GM18526 (cell line): ENCODE results near the gene CC2D1B.

Experiments used
- POLR2A ChIP-seq: IDR thresholded peaks from 3 replicates; pipeline ENCODE4 v1.6.1; 2011; ENCODE audit not compliant: insufficient read length; ENCODE audit errors: extremely low read depth

Gene CC2D1B

DNA sequence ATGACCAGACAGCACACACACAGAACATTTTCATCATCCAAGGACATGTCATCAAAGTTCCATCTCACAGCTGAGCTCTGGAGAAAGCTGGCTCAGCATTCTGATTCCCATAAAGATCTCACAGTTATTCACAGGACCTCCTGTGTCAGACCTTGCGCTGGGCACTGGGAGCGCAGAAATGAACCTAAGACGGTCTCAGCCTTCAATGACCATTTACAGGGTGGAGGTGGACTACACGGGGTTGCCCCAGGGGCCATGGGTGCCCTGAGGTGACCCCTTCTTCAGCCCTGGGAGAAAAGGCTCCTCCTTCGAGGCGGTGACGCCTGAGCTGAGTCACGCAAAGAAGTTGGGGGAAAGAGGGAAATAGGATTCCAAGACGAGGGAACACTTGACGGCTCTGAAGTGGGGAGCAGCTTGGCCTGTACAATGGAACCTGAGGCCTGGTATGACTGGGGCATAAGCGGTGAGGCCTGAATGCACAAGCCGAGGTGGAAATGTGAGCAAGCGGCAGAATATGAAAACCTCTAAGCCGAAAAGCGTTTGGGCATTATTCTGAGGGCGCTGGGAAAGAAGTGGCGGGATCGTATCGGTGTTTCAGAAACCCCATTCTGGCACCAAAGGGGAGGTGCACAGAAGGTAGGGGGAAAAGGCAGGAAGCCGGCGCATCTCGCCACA is 797 bp downstream of the CC2D1B start:
- no peak for TF ChIP-seq POLR2A

DNA sequence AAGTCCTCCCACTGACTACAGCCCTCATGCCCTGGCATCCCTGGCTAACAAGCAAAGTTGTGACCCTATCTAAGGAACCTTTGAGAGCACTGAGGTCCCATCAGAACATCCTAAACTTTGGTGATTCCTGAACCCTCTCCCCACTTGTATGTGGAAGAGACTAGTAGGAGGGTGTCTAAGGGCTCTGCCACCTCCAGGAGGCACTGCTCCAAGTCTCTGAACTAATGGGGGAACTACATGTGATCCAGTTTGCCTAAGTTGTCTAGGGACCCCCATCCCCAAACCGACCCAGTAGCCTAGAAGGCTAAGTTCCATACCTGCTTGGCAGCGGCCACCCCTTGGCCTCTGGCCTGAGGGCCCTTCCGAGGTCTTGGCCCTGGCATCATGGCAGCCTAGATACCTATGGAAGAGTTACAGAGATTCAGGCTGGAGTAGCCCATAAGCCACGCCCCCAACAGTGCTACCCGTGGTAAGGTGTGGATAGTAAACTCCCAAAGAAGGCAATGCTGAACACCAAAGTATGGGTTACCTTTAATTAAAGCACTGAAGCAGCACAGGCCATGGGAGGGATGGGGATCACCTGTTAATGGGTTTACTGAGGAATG is 1.7 kb downstream of the CC2D1B start:
- TF ChIP-seq POLR2A: no peak

DNA sequence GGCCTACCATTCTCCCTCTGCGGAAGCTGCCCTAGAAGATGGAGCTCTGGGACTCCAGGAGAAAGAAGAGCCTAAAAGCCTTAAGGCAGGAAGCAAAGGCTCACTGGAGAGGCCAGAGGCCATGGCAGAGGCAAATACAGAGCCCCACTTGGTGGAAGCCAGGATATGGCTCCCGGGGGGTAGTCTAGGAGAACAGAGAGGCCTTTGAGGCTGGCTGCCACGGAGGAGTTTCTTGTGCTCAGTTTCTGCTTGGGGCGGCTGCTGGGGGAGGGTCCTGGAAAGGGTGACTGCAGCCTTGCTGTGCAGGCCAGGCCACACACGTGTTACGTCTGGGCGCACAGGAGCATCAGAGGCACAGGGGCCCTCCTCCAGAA is 5.4 kb downstream of the CC2D1B start:
- no peak for TF ChIP-seq POLR2A

DNA sequence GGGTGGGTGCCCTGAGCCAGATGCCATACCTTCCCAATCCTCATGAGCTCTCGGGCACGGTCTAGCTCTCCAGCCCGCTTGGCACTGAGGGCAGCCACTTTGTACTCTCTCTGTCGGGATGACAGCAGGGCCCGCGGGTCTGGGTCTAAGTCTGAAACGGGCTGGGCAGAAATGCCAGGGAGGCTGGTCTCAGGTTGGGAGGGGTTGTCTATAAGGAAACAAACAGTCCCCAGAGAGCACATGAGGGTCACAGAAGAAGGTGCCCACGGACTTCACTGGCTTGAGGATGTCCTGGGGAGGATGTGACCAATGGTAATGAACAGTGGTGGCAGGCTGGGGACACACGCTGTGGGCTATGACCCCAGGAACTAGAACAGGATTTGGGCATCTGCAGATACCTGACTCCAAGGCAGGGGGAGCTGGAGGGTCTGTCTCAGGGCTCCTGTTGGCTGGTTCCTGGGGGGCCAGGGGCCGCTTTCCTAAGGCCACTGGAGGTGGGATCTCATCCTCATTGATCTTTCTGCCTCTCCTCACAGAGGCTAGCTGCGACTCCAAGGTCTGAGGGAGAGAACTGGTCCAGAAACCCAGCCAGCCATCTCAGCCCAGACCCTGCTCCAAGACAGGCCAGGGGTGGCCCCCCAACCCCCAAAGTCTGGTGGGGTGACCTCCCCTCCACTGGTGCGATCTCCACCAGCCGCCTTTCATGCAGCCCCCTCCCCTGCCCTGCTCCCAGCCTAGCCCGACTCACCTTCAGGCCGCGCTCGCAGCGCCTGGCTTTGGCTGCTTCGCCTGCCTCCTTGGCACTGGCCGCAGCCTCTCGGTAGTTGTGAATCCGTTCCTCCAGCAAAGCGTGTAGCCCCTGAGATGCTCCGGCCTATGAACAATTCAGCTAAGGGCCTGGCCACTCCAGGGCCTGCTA is 6.1 kb downstream of the CC2D1B start:
- TF ChIP-seq POLR2A: no peak

DNA sequence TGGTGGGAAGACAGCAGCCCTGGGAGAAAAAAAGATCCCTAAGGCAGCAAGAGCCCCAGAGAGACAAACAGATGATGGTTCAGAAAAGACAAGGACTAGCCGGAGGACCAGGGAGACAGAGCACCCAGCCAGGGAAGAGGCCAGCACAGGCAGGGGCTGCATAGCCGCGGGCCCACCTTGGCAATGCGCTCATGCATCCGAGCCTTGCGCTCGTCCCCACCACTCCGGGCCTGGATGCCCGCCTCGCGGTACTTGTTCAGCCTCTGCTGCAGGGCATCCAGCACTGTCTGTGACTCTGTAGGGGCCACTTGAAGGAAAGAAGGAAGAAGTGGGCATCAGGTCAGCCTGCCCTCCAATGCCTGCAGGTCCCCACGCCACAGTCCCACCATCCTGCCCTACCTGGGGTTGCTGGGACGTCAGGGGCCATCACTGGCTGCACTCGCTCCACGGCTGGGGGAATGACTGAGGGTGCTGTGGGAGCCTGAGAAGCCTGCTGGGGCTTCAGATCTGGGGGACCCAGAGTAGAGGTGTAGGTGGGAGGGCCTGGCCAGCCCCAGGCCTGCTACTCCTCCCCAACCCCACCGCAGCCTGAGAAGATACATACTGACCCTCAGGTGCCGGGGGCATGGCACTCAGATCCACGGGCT is 7.0 kb downstream of the CC2D1B start:
- TF ChIP-seq POLR2A: no peak

DNA sequence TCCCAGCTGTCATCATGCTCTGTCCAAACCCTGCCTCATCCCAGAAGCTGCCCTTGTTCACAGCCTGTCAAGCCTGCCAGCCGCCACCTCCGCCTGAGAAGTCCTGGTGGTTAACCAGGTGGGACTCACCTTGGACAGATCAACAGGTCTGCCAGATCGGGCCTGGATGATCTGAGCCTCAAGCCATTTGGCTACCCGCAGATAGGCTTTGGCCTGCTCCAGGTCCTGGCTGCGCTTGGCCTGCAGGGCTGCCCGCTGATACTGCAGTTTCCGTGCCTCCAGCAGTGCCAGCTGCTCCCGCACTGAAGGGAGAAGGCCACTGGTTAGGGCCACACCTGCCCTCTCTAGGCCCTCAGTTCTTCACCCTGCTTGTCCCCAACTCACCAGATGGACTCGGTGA is 8.6 kb downstream of the CC2D1B start:
- no peak for TF ChIP-seq POLR2A

DNA sequence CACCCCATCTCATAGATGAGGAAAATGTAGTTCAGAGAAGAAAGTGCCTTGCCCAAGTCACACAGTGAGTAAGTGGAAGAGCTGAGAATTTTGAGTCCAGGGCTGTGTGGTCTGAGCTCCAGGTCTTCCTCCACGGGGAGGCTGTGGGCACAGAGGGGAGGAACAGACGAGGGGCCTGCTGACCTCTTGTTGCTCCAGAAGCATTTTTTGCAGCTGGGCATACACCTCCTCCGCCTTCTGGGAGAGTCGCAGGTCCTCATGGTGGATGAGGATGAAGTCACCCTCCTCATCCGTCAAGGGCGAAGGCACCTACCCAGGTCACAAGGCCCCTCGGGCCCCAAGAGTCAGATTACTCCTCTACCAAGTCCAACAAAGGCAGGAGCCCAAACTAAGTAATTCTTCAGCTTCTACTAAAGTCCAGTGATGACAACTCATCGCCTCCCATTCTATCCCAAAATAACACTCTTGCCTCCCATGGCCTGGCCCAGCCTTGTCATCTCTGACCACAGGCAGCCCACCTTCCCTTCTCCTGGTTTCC is 9.1 kb downstream of the CC2D1B start:
- no peak for TF ChIP-seq POLR2A

DNA sequence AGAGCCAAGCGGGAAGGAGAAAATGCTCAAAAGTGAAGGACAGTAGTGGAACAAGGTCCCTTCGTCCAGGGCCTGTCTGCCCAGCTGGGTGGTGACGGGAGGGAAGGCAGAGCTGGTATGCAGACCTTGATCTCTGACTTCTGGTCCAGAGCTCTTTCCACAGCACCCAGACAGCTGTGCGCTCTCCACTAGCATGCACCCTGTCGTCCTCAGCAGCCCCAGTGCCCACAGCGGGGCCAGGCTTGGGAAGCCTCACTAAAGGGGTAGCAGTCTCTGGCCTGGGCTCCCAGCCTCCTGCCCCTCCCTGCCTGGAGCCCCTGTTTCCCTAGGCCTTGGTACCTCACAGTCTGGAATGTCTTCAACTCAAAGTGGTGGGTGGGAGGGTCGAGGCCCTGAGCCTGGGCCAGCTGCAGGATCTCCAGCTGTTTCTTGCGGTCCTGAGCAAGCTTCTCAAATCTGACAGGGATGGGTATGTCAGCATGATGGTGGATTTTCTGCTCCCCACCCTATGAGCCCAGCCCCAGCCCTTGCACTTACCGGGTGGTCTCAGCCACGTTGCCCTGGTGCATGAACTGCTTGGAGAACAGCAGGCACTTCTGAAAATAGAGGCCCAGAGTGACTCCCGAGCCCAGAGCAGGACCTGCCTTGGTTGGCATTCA is 10.0 kb downstream of the CC2D1B start:
- no peak for TF ChIP-seq POLR2A

DNA sequence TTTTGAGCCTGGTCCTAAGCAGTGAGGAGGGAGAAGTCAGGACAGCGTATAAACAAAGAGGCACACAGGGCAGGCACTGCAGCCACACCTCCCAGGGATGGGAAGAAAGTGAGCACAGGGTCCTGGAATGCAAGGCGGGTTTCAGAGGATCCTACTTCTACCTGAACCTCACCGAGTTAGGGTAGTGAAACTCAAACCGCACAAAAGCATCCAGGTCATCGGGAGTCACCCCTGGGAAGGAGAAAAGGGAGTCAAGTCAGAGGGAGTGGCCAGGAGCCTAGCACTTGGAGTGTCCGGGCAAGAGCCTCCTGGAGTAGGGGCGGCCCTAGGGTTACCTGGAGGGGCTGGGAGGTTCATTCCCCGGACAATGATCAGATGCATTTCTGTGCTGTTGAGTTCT is 10.6 kb downstream of the CC2D1B start:
- TF ChIP-seq POLR2A: no peak

DNA sequence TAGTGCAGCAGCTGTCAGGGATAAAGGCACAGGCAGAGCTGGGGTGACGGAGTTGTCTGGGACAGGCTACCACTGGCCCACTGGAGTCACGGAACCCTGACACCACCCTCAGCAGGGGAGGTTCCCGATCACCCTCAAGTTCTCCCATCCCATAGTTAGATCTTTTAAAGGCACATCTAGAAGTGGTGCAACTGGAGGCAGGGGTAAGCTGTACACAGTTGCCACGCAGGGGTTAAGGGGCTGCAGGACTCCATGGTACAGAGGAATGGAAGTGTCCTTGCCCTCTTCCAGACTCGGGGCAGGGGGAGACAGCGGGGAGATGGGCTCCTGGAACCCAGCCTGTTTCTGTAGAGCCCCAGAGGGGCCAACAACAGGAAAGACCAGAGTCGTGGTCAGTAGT is 13.3 kb downstream of the CC2D1B start:
- no peak for TF ChIP-seq POLR2A

DNA sequence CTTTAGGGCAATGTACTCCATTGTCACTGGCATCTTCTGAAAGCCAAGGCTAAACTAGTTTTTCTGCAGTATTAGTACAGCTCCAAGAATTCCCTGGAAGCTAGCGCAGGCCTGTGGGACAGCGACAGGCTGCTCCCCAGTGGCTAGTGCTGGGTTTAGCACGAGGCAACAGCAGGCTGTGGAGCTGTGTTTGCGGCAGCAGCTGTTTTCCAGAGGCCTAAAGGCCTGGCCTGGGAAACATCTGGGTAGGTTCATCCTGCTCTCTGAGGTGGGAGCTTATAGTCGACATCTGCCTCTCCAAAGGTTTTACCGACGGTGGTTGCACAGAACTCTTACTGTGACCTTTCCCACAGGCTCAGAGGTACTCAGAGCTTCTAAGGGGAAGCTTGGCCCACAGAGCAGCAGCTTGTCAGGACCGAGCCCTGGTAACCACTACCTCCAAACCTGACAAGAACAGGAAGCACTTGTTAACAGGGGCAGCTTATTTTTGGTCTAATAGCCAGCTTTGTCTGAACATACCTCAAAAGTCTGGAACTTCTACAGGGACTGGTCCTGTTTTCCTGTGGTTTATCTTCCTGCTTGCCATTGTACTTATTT is 17.2 kb downstream of the CC2D1B start:
- TF ChIP-seq POLR2A: no peak

DNA sequence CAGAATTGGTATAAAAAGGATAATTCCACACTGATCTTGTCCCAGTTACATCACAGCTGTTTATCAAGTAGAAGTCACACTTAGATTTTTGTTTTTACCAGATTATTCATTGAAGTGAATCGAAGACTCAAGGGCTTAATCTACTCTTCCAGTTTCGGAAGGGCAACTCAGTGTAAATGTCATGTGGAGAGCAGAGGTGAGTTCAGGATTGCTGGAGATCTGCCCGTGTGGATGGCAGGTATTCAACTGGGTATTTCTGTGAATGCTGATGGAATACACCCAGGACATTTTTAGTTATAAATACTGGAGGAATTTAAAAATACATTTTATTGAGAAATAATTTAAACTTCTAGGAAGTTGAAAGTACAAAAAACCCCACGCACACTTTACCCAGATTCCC is 19.4 kb downstream of the CC2D1B start:
- no peak for TF ChIP-seq POLR2A

DNA sequence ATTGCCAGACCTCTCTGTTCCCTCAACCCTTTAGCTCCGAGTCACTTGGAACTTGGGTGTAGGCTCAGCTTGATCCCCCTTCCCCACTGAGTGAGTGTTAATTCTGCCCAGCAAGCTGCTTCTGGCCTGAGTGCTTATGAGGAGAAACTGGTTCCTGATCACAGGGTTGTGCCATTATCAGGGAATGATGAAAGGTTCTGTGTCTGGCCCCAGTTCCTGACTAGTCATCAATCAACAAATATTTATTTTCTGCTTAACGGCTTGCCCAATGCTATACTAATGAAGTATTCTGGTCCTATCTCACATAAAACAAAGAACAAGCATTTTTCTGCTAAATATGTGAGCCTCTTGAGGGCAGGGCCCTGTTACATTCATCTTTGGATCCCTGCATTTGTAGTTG is 20.8 kb downstream of the CC2D1B start:
- TF ChIP-seq POLR2A: no peak

DNA sequence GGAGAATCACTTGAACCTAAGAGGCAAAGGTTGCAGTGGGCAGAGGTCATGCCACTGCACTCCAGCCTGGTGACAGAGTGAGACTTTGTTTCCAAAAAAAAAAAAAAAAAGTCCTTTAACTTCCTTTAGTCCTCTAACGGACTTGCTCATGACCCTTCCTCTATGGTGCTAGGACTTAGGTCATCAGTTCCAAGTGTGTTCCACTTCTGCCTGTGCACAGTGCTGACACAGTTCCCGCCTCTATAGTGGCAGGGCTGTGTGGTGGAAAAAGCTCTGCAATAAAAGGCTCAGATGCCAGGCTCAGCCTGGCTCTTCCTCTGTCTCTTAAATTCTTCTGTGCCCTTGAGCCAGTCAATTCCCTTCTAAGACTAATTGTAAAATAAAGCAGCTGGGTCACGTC is 22.0 kb downstream of the CC2D1B start:
- TF ChIP-seq POLR2A: no peak
